Measurements from ENCODE around the gene DYNC2H1.

DNA sequence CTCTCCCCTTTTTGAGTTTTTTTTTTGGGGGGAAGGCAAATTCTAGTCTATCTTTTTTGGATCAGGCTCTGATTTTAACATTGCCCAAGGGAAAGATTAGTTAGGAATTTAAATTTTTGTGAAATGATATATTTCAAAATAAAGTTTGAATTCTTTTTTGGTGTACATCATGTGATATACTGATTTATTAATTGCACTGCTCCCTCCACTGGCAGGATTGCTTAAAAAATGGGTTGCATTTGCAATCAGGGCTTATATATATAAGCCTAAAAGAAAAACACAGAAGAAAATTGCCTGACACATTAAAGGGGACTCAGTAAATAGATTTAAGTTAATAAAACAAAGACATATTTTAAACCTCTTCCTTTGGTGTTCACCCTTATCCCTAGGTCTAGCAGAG is 1.2 kb downstream of the DYNC2H1 start:
- no peak for TF ChIP-seq ZFP41 (tag by site-specific recombination; IDR thresholded peaks at IDR 0.05; ENCODE audit: borderline replicate concordance)
- TF ChIP-seq, protein P1, sequence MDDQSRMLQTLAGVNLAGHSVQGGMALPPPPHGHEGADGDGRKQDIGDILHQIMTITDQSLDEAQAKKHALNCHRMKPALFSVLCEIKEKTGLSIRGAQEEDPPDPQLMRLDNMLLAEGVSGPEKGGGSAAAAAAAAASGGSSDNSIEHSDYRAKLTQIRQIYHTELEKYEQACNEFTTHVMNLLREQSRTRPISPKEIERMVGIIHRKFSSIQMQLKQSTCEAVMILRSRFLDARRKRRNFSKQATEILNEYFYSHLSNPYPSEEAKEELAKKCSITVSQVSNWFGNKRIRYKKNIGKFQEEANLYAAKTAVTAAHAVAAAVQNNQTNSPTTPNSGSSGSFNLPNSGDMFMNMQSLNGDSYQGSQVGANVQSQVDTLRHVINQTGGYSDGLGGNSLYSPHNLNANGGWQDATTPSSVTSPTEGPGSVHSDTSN (CRISPR knock-in tag; IDR thresholded peaks at IDR 0.05), result no peak
